ENCODE results near the gene ACTR2. TPM values are rescaled to one million over a fixed set of nuclear protein-coding genes. Genes with fewer than 3 reads are reported as not detected.

The ACTR2 gene
- total RNA-seq, 1 experiment from 2014 or later: 253 TPM

- no peak overlapping the region for H3K4me3 ChIP-seq (ENCODE audit: low read depth, low read length, poor library complexity, severe bottlenecking)
These were observed 85.7 kb downstream of the ACTR2 start for GRCh38 chr2:65313126-65313953.

GRCh38 chr2:65313954-65314256 lies 86.3 kb downstream of the ACTR2 start:
- intact Hi-C loops (cut with micrococcal nuclease; ENCODE audit: unreplicated experiment): no loop called here
- CTCF ChIA-PET: no interaction called here

More at GRCh38 chr2:65313126-65313953, 85.7 kb downstream of the ACTR2 start:
- peaks cover 8% of the 10 kb centered on the region for H3K4me1 ChIP-seq (ENCODE audit: insufficient read depth, low read length, poor library complexity, severe bottlenecking)
- intact Hi-C loops (cut with micrococcal nuclease; ENCODE audit: unreplicated experiment): no loop called here
- H3K9me3 ChIP-seq (ENCODE audit: low read depth, low read length, poor library complexity, severe bottlenecking): no peaks in the 10 kb centered on the region
- BruUV-seq (replicated peaks): no TSS peak
- ChIA-PET CTCF (no interaction called here), POLR2A (ENCODE audit: low non-redundant PET) (no interaction called here)
- H3K36me3 ChIP-seq (ENCODE audit: insufficient read depth, low read length, poor library complexity, severe bottlenecking): peaks cover 49% of the 10 kb centered on the region
- no peaks in the 10 kb centered on the region for H3K27me3 ChIP-seq (replicated peaks; ENCODE audit: insufficient read depth, low read depth, low read length, poor library complexity)
- no peak overlapping the region for H3K27ac ChIP-seq (ENCODE audit: low read depth, low read length, poor library complexity, severe bottlenecking)
- DNase-seq (ENCODE audit: low spot score): no peak
- no peak for TF ChIP-seq EZH2 (IDR thresholded peaks at IDR 0.05; ENCODE audit: borderline replicate concordance, low read depth, low read length, poor library complexity, severe bottlenecking)
- TF ChIP-seq CTCF (conservative IDR thresholded peaks at IDR 0.05; ENCODE audit: low read depth, low read length): no peak

GRCh38 chr2:65314801-65315441 lies 87.3 kb downstream of the ACTR2 start:
- H3K9me3 ChIP-seq (ENCODE audit: low read depth, low read length, poor library complexity, severe bottlenecking): no peaks in the 10 kb centered on the region
- intact Hi-C loops (cut with micrococcal nuclease; ENCODE audit: unreplicated experiment): no loop called here
- H3K4me1 ChIP-seq (ENCODE audit: insufficient read depth, low read length, poor library complexity, severe bottlenecking): peaks cover 8% of the 10 kb centered on the region
- no peaks in the 10 kb centered on the region for H3K27me3 ChIP-seq (replicated peaks; ENCODE audit: insufficient read depth, low read depth, low read length, poor library complexity)
- peak overlapping the region; percentile 50 for H3K27ac ChIP-seq (ENCODE audit: low read depth, low read length, poor library complexity, severe bottlenecking)
- no peak for DNase-seq (ENCODE audit: low spot score)
- TF ChIP-seq CTCF (conservative IDR thresholded peaks at IDR 0.05; ENCODE audit: low read depth, low read length) (no peak), EZH2 (IDR thresholded peaks at IDR 0.05; ENCODE audit: borderline replicate concordance, low read depth, low read length, poor library complexity, severe bottlenecking) (no peak)
- ChIA-PET CTCF (no interaction called here), POLR2A (ENCODE audit: low non-redundant PET) (no interaction called here)
- no peak overlapping the region for H3K4me3 ChIP-seq (ENCODE audit: low read depth, low read length, poor library complexity, severe bottlenecking)
- no TSS peak for BruUV-seq (replicated peaks)
- peaks cover 49% of the 10 kb centered on the region for H3K36me3 ChIP-seq (ENCODE audit: insufficient read depth, low read length, poor library complexity, severe bottlenecking)

More at GRCh38 chr2:65313954-65314256, 86.3 kb downstream of the ACTR2 start:
- POLR2A ChIA-PET (ENCODE audit: low non-redundant PET): no interaction called here
- no peak overlapping the region for H3K27ac ChIP-seq (ENCODE audit: low read depth, low read length, poor library complexity, severe bottlenecking)
- no peak overlapping the region for H3K4me3 ChIP-seq (ENCODE audit: low read depth, low read length, poor library complexity, severe bottlenecking)
- BruUV-seq (replicated peaks): no TSS peak
- no peaks in the 10 kb centered on the region for H3K27me3 ChIP-seq (replicated peaks; ENCODE audit: insufficient read depth, low read depth, low read length, poor library complexity)
- H3K9me3 ChIP-seq (ENCODE audit: low read depth, low read length, poor library complexity, severe bottlenecking): no peaks in the 10 kb centered on the region
- peaks cover 8% of the 10 kb centered on the region for H3K4me1 ChIP-seq (ENCODE audit: insufficient read depth, low read length, poor library complexity, severe bottlenecking)
- no peak for TF ChIP-seq EZH2 (IDR thresholded peaks at IDR 0.05; ENCODE audit: borderline replicate concordance, low read depth, low read length, poor library complexity, severe bottlenecking)
- no peak for TF ChIP-seq CTCF (conservative IDR thresholded peaks at IDR 0.05; ENCODE audit: low read depth, low read length)
- no peak for DNase-seq (ENCODE audit: low spot score)
- peaks cover 49% of the 10 kb centered on the region for H3K36me3 ChIP-seq (ENCODE audit: insufficient read depth, low read length, poor library complexity, severe bottlenecking)
